ENCODE data around the gene RBM28. TPM values are rescaled to one million over a fixed set of nuclear protein-coding genes. Genes with fewer than 3 reads are reported as not detected.

The RBM28 gene
- total RNA-seq, 1 experiment from 2014 or later, result 70.0 TPM

GRCh38 chr7:128370491-128370890 lies 26.8 kb upstream of the RBM28 start:
- Histone ChIP-seq H3K9me3 (ENCODE audit: control insufficient read depth, low read depth, low read length) (no peaks in the 10 kb centered on the region), H3K79me1 (ENCODE audit: insufficient read depth, low read depth, low read length, poor library complexity, severe bottlenecking) (no peaks in the 10 kb centered on the region), H3K23me2 (ENCODE audit: insufficient read length, low read depth, low read length, poor library complexity, severe bottlenecking) (no peaks in the 10 kb centered on the region), H3K9ac (ENCODE audit: extremely low read depth, insufficient read length, low read length) (no peak overlapping the region), H3K4me1 (ENCODE audit: insufficient read depth, low read length) (no peaks in the 10 kb centered on the region), H3K27me3 (ENCODE audit: insufficient read depth, low read length) (no peaks in the 10 kb centered on the region; the same call in 1 of the 2 replicates), H3K27ac (ENCODE audit: insufficient read length, low read depth, low read length) (no peak overlapping the region), H2BK120ac (ENCODE audit: low read depth, low read length, poor library complexity, severe bottlenecking) (no peak overlapping the region), H3K4ac (ENCODE audit: low read depth, low read length) (no peak overlapping the region), H2AK5ac (ENCODE audit: insufficient read length, low read length) (no peak overlapping the region), H2BK5ac (ENCODE audit: insufficient read length, low read length) (no peak overlapping the region), H3K56ac (ENCODE audit: insufficient read length, low read depth, low read length) (no peak overlapping the region), H3T11ph (ENCODE audit: low read length) (no peak overlapping the region), H3K14ac (ENCODE audit: insufficient read depth, low read length) (no peak overlapping the region), H2AFZ (ENCODE audit: low read length) (no peak overlapping the region), H4K20me1 (ENCODE audit: control insufficient read depth, insufficient read depth, insufficient read length) (no peaks in the 10 kb centered on the region), H2BK15ac (ENCODE audit: low read depth, low read length) (no peak overlapping the region), H3K23ac (ENCODE audit: insufficient read length, low read depth, low read length) (no peak overlapping the region), H4K5ac (ENCODE audit: insufficient read length, low read depth, low read length) (no peak overlapping the region), H3K79me2 (ENCODE audit: insufficient read depth, low read length) (no peaks in the 10 kb centered on the region), H3K4me2 (ENCODE audit: insufficient read depth, insufficient read length, low read length) (no peak overlapping the region), H3K18ac (ENCODE audit: insufficient read length, low read depth, low read length) (no peak overlapping the region), H2BK12ac (ENCODE audit: insufficient read length, low read depth, low read length) (no peak overlapping the region), H2BK20ac (ENCODE audit: low read depth, low read length, poor library complexity, severe bottlenecking) (no peak overlapping the region), H4K8ac (replicated peaks; ENCODE audit: insufficient read length, low read depth, low read length) (no peak overlapping the region), H4K91ac (ENCODE audit: insufficient read length, low read depth, low read length) (no peak overlapping the region)
- no peaks in the 10 kb centered on the region for H3K4me1 Mint-ChIP-seq
- DNase-seq, result no peak
- no peak overlapping the region for H3K4me3 Mint-ChIP-seq
- no peak for TF ChIP-seq CTCF (conservative IDR thresholded peaks at IDR 0.05)
- WGBS (ENCODE audit: extremely low coverage, insufficient read length, low lambda C conversion rate), result no CpG with 5 or more reads among the region's 4 CpGs
- no peak overlapping the region for H3K27ac Mint-ChIP-seq
- no peaks in the 10 kb centered on the region for H3K36me3 Mint-ChIP-seq (ENCODE audit: insufficient read depth in 1 of 3, low read depth in 3 of 3)
- peaks cover 0 to 2% of the 10 kb centered on the region in 2 experiments; a peak in 2 of 5 replicates for H3K9me3 Mint-ChIP-seq
- peaks cover 58% of the 10 kb centered on the region for H3K27me3 Mint-ChIP-seq (ENCODE audit: low read depth)
